Esophagus muscularis mucosa (tissue), 4 donors: ENCODE measurements around the gene AK5. TPM values are rescaled to one million over a fixed set of nuclear protein-coding genes. Genes with fewer than 3 reads are reported as not detected.

ENCODE experiments used
- DNase-seq: peaks from one replicate; pipeline ENCODE4 v3.0.0-alpha.2; 2017; ENCODE audit errors: extremely low spot score
- H3K27ac ChIP-seq, 4 donors: fragments of 200-600 bp; sonication (generic); replicated peaks in 1 of 4; 1 replicate in 3 of 4; 2 replicates in 1 of 4; pipeline ENCODE4 v1.5.1; 2016 to 2019; ENCODE audit warnings: mild to moderate bottlenecking in 1 of 4
- H3K27me3 ChIP-seq, 4 donors: fragments of 200-600 bp; sonication (generic); one replicate each; pipeline versions ENCODE4 v1.5.1 to v1.6.0; 2016 to 2019
- H3K36me3 ChIP-seq, 4 donors: fragments of 200-600 bp; sonication (generic); one replicate each; pipeline ENCODE4 v1.5.1; 2016 to 2019
- H3K4me1 ChIP-seq, 4 donors: fragments of 200-600 bp; sonication (generic); one replicate each; pipeline ENCODE4 v1.5.1; 2016 to 2019
- H3K4me3 ChIP-seq, 4 donors: fragments of 200-600 bp; sonication (generic); 1 replicate in 2 of 4; 2 replicates in 2 of 4; pipeline ENCODE4 v1.5.1; 2016 to 2019; ENCODE audit warnings: mild to moderate bottlenecking in 4 of 4, moderate library complexity in 1 of 4
- H3K9me3 ChIP-seq, 4 donors: fragments of 200-600 bp; sonication (generic); 1 replicate in 3 of 4; 2 replicates in 1 of 4; pipeline ENCODE4 v1.5.1; 2016 to 2019
- CTCF ChIP-seq, 3 experiments: fragments of 200-600 bp in 2 of 3; fragments of 450-650 bp in 1 of 3; sonication (generic) in 2 of 3; IDR thresholded peaks; one replicate each; pipeline ENCODE4 v1.5.1; 2017 to 2019; ENCODE audit warnings: antibody characterized with exemption in 3 of 3, mild to moderate bottlenecking in 2 of 3, moderate library complexity in 1 of 3
- EP300 ChIP-seq: sonication (generic); formaldehyde crosslinking; IDR thresholded peaks from one replicate; pipeline ENCODE4 v1.6.1; 2017; ENCODE audit warnings: antibody characterized with exemption
- POLR2A ChIP-seq: fragments of 450-650 bp; IDR thresholded peaks from one replicate; pipeline ENCODE4 v1.6.1; 2017; ENCODE audit warnings: antibody characterized with exemption, moderate library complexity, mild to moderate bottlenecking, low read depth
- POLR2AphosphoS5 ChIP-seq, 2 donors: sonication (generic); formaldehyde crosslinking; IDR thresholded peaks; one replicate each; pipeline ENCODE4 v1.6.1; 2017; ENCODE audit warnings: antibody characterized with exemption in 2 of 2
- WGBS: methylation state at CpG from one replicate; pipeline ENCODE4 v1.1.5; 2018; 5-methylcytosine and 5-hydroxymethylcytosine counted together
- intact Hi-C: fragments of 100-400 bp; cut with DNase I; formaldehyde crosslinking; loops from one replicate; pipeline ENCODE4 v1.15.1; 2023
- total RNA-seq, 4 donors: library from RNA; depleted of rRNA; stranded (reverse); fragments of >200 nt; gene quantifications; one replicate each; pipeline versions ENCODE4 v1.1.0 to v1.2.1, GENCODE V29; 2016

The AK5 gene
- total RNA-seq, 4 donors from 2014 or later: 0.97 to 2.5 (median 2.0) TPM

GRCh38 chr1:77589231-77589630 is 307.4 kb downstream of the AK5 start:
- 95% methylated on average over 5 of the region's 5 CpGs for WGBS
- peaks cover 0 to 7% (median 2%) of the 10 kb centered on the region in 4 donors for H3K36me3 ChIP-seq
- peaks cover 0 to 10% (median 5%) of the 10 kb centered on the region in 4 donors for H3K4me1 ChIP-seq
- no peak overlapping the region for H3K4me3 ChIP-seq
- no peaks in the 10 kb centered on the region for H3K27me3 ChIP-seq
- H3K9me3 ChIP-seq: no peaks in the 10 kb centered on the region
- DNase-seq: no peak
- no peak overlapping the region for H3K27ac ChIP-seq
- intact Hi-C loops: no loop called here
- TF ChIP-seq EP300 (no peak), POLR2A (no peak), POLR2AphosphoS5 (IDR thresholded peaks at IDR 0.05) (no peak)

- H3K4me1 ChIP-seq: peaks cover 0 to 10% (median 9%) of the 10 kb centered on the region in 4 donors
- 73% methylated on average over 1 of the region's 1 CpG for WGBS
- no peaks in the 10 kb centered on the region for H3K27me3 ChIP-seq
- intact Hi-C loops: loop anchor here (10.0 kb wide), 1 partner anchor 94 kb away; the partner anchor contains the start of gene ZZZ3
- no peak overlapping the region for H3K4me3 ChIP-seq
- H3K36me3 ChIP-seq: peaks cover 0 to 4% (median 2%) of the 10 kb centered on the region in 4 donors
- H3K9me3 ChIP-seq: no peaks in the 10 kb centered on the region
- H3K27ac ChIP-seq: no peak overlapping the region
- DNase-seq: no peak
- no peak for TF ChIP-seq EP300
These were observed 308.8 kb downstream of the AK5 start for GRCh38 chr1:77590651-77591050.

- no peak overlapping the region for H3K27ac ChIP-seq
- H3K4me3 ChIP-seq: no peak overlapping the region
- H3K9me3 ChIP-seq: no peaks in the 10 kb centered on the region
- peaks cover 0 to 7% (median 3%) of the 10 kb centered on the region in 4 donors for H3K36me3 ChIP-seq
- DNase-seq: no peak
- WGBS: 98% methylated on average over 2 of the region's 2 CpGs
- TF ChIP-seq POLR2AphosphoS5 (IDR thresholded peaks at IDR 0.05) (no peak), CTCF (IDR thresholded peaks at IDR 0.05) (no peak), EP300 (no peak), POLR2A (no peak)
- H3K27me3 ChIP-seq: no peaks in the 10 kb centered on the region
- H3K4me1 ChIP-seq: peaks cover 0 to 9% (median 8%) of the 10 kb centered on the region in 4 donors
- intact Hi-C loops: loop anchor here (10.0 kb wide), 1 partner anchor 92 kb away; the partner anchor contains the start of gene ZZZ3
These were observed 311.1 kb downstream of the AK5 start for GRCh38 chr1:77592906-77593305.

GRCh38 chr1:77594366-77595112 is 312.7 kb downstream of the AK5 start:
- peaks cover 0 to 9% (median 8%) of the 10 kb centered on the region in 4 donors for H3K4me1 ChIP-seq
- peaks cover 0 to 7% (median 3%) of the 10 kb centered on the region in 4 donors for H3K36me3 ChIP-seq
- no peak for TF ChIP-seq POLR2AphosphoS5 (IDR thresholded peaks at IDR 0.05)
- no peak for TF ChIP-seq EP300
- no peak for TF ChIP-seq CTCF (IDR thresholded peaks at IDR 0.05)
- no peak for TF ChIP-seq POLR2A
- DNase-seq: no peak
- no peak overlapping the region for H3K4me3 ChIP-seq
- H3K27ac ChIP-seq: no peak overlapping the region
- intact Hi-C loops: loop anchor here (10.0 kb wide), 1 partner anchor 90 kb away; the partner anchor contains the start of gene ZZZ3
- no peaks in the 10 kb centered on the region for H3K27me3 ChIP-seq
- 61% methylated on average over 1 of the region's 1 CpG for WGBS
- H3K9me3 ChIP-seq: no peaks in the 10 kb centered on the region

GRCh38 chr1:77597310-77597709 is 315.5 kb downstream of the AK5 start:
- Histone ChIP-seq H3K4me3 (no peak overlapping the region), H3K27ac (no peak overlapping the region), H3K4me1 (peaks cover 0 to 9% (median 0%) of the 10 kb centered on the region in 4 donors), H3K36me3 (peaks cover 0 to 7% (median 4%) of the 10 kb centered on the region in 4 donors), H3K9me3 (no peaks in the 10 kb centered on the region), H3K27me3 (no peaks in the 10 kb centered on the region)
- intact Hi-C loops: loop anchor here (10.0 kb wide), 1 partner anchor 87 kb away; the partner anchor contains the start of gene ZZZ3
- TF ChIP-seq EP300: no peak
- TF ChIP-seq POLR2AphosphoS5 (IDR thresholded peaks at IDR 0.05): no peak
- TF ChIP-seq POLR2A: no peak
- TF ChIP-seq CTCF (IDR thresholded peaks at IDR 0.05): no peak
- DNase-seq: no peak
- 100% methylated on average over 1 of the region's 1 CpG for WGBS
